Left cardiac atrium (tissue), 4 donors: ENCODE measurements around the gene SPINT2. TPM values are rescaled to one million over a fixed set of nuclear protein-coding genes. Genes with fewer than 3 reads are reported as not detected.
A peak's percentile ranks its signal among the peaks of the same experiment; 100 is the strongest.

Experiments
- ATAC-seq, 2 donors: fragments of 200-7000 bp; cut with Tn5 transposase; one replicate each; pipeline ENCODE4 v1.9.1; 2020; ENCODE audit warnings: mild to moderate bottlenecking in 2 of 2, moderate library complexity in 2 of 2
- DNase-seq: peaks from one replicate; pipeline ENCODE4 v3.0.0-alpha.2; 2020
- intact Hi-C, 2 donors: fragments of 100-400 bp; cut with DNase I; formaldehyde crosslinking; loops; one replicate each; pipeline versions ENCODE4 v1.14.1 to v1.15.1; 2022 to 2023
- total RNA-seq, 2 donors: library from RNA; stranded (reverse); fragmentation: NEBNext Ultra II Directional; extraction: Animal tissue kit (Norgen Biotek cat#: 25700); gene quantifications; one replicate each; pipeline ENCODE4 v1.2.1, GENCODE V29; 2021
- donor health status: DM: no; HTN: yes; CAD: no.
- donor health status: DM: no; HTN: yes; CAD: no; lungs with severe emphysema.
- donor health status: DM: yes; HTN: yes; CAD: no.
- donor health status: Dilated cardiomyopathy.

Gene SPINT2
- total RNA-seq, 2 donors from 2014 or later = 8.6 to 13.6 TPM

- no peak for ATAC-seq
- intact Hi-C loops = no loop called here
- no peak for DNase-seq
Observed at GRCh38 chr19:38262585-38263268, 1.6 kb upstream of the SPINT2 start.

GRCh38 chr19:38263689-38264485 is 486 bp upstream of the SPINT2 start:
- DNase-seq (peak; percentile 49), ATAC-seq (peak; percentile 70 to 77)
- intact Hi-C loops = no loop called here

- DNase-seq (peak; percentile 42), ATAC-seq (peak in 1 of 2 donors; percentile 18)
- intact Hi-C loops = no loop called here
Observed at GRCh38 chr19:38265213-38265861, 964 bp downstream of the SPINT2 start.

GRCh38 chr19:38265921-38266429 is 1.6 kb downstream of the SPINT2 start:
- DNase-seq (no peak), ATAC-seq (no peak)
- intact Hi-C loops = no loop called here

- no peak for DNase-seq
- intact Hi-C loops = no loop called here
- peak in 1 of 2 donors; percentile 10 for ATAC-seq
Observed at GRCh38 chr19:38266981-38267597, 2.7 kb downstream of the SPINT2 start.

- no peak for ATAC-seq
Observed at GRCh38 chr19:38267761-38268483, 3.5 kb downstream of the SPINT2 start.

GRCh38 chr19:38268539-38268938 is 4.2 kb downstream of the SPINT2 start:
- DNase-seq (no peak), ATAC-seq (no peak)
- intact Hi-C loops = no loop called here

More at GRCh38 chr19:38267761-38268483, 3.5 kb downstream of the SPINT2 start:
- intact Hi-C loops = no loop called here
- DNase-seq = no peak

GRCh38 chr19:38270587-38271167 is 6.3 kb downstream of the SPINT2 start:
- ATAC-seq (no peak), DNase-seq (no peak)
- intact Hi-C loops = no loop called here

GRCh38 chr19:38273499-38273898 is 9.1 kb downstream of the SPINT2 start:
- ATAC-seq = no peak
- no peak for DNase-seq
- intact Hi-C loops = no loop called here

- intact Hi-C loops = no loop called here
- ATAC-seq = peak in 1 of 2 donors; percentile 55
- peak; percentile 47 for DNase-seq
Observed at GRCh38 chr19:38274739-38275138, 10.4 kb downstream of the SPINT2 start.

- no peak for DNase-seq
- no peak for ATAC-seq
- intact Hi-C loops = no loop called here
Observed at GRCh38 chr19:38276942-38277517, 12.7 kb downstream of the SPINT2 start.

- ATAC-seq = peak in 1 of 2 donors; percentile 20
- intact Hi-C loops = no loop called here
- no peak for DNase-seq
Observed at GRCh38 chr19:38277549-38277948, 13.2 kb downstream of the SPINT2 start.

- intact Hi-C loops = no loop called here
- DNase-seq (peak; percentile 84), ATAC-seq (peak; percentile 87 to 90)
Observed at GRCh38 chr19:38277969-38278680, 13.8 kb downstream of the SPINT2 start.

GRCh38 chr19:38278751-38279150 is 14.4 kb downstream of the SPINT2 start:
- intact Hi-C loops = no loop called here
- ATAC-seq (no peak), DNase-seq (no peak)

GRCh38 chr19:38280030-38280921 is 15.9 kb downstream of the SPINT2 start:
- intact Hi-C loops = no loop called here
- ATAC-seq (no peak), DNase-seq (no peak)

- DNase-seq (no peak), ATAC-seq (no peak)
- intact Hi-C loops = no loop called here
Observed at GRCh38 chr19:38281811-38282566, 17.6 kb downstream of the SPINT2 start.
